Fibroblast of mammary gland (primary cell): Measurements from ENCODE around the gene PURB.
A peak's percentile ranks its signal among the peaks of the same experiment; 100 is the strongest.

ENCODE experiments used
- DNase-seq: peaks from one replicate; pipeline ENCODE4 v3.0.0-alpha.2; 2010; ENCODE audit warnings: low read depth
- H3K4me3 ChIP-seq: 2 replicates; pipeline ENCODE4 v1.5.1; 2011; ENCODE audit warnings: low read depth, mild to moderate bottlenecking, low read length, moderate library complexity; ENCODE audit not compliant: control insufficient read depth
- TF ChIP-seq, protein P1 (sequence below): conservative IDR thresholded peaks from 2 replicates; pipeline ENCODE4 v1.5.1; 2011; ENCODE audit warnings: low read depth, low read length, inconsistent platforms; ENCODE audit not compliant: control insufficient read depth, insufficient read depth

The PURB gene

GRCh38 chr7:44918029-44918428, 32.7 kb upstream of the PURB start:
- TF ChIP-seq, protein P1, sequence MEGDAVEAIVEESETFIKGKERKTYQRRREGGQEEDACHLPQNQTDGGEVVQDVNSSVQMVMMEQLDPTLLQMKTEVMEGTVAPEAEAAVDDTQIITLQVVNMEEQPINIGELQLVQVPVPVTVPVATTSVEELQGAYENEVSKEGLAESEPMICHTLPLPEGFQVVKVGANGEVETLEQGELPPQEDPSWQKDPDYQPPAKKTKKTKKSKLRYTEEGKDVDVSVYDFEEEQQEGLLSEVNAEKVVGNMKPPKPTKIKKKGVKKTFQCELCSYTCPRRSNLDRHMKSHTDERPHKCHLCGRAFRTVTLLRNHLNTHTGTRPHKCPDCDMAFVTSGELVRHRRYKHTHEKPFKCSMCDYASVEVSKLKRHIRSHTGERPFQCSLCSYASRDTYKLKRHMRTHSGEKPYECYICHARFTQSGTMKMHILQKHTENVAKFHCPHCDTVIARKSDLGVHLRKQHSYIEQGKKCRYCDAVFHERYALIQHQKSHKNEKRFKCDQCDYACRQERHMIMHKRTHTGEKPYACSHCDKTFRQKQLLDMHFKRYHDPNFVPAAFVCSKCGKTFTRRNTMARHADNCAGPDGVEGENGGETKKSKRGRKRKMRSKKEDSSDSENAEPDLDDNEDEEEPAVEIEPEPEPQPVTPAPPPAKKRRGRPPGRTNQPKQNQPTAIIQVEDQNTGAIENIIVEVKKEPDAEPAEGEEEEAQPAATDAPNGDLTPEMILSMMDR, result no peak

GRCh38 chr7:44917465-44917864, 32.1 kb upstream of the PURB start:
- no peak overlapping the region for H3K4me3 ChIP-seq
- no peak for DNase-seq
- TF ChIP-seq, protein P1, result no peak

More at GRCh38 chr7:44918029-44918428, 32.7 kb upstream of the PURB start:
- H3K4me3 ChIP-seq, result no peak overlapping the region
- DNase-seq, result no peak

GRCh38 chr7:44914992-44915607, 29.8 kb upstream of the PURB start:
- no peak overlapping the region for H3K4me3 ChIP-seq
- no peak for DNase-seq
- TF ChIP-seq, protein P1, result no peak

DNA sequence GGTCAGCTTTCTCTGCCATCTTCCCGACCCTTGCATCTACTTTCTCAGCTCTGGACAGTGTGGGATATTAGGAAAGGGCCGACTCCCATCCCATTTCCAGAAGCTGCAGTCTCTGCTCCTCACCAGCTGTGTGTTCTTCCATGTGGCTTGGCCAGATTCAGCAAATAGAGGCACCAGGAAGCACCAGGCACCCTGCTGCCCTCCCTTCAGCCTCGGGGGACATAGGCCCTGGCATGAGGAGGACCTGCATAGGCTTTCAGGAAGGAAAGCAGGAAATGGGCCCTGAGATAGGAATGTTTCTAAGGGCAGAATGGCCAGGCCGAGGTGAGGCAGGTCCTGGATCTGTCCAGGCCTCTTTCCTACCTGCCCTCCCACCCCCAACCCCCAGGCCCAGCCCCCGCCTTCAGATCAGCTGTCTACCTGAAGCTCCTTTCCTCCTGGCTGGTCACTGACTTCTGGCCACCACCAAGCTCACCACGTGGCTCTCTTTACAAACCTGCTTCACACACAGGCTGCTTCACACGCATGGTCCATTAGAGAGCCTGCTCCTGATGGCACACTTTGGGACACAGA, 27.5 kb upstream of the PURB start:
- no peak overlapping the region for H3K4me3 ChIP-seq
- peak; percentile 20 for DNase-seq

GRCh38 chr7:44911911-44912310, 26.6 kb upstream of the PURB start:
- TF ChIP-seq, protein P1, result no peak
- DNase-seq, result no peak
- H3K4me3 ChIP-seq, result no peak overlapping the region

More for the DNA sequence above, 27.5 kb upstream of the PURB start:
- TF ChIP-seq, protein P1, result no peak

GRCh38 chr7:44909596-44910389, 24.5 kb upstream of the PURB start:
- DNase-seq, result no peak
- TF ChIP-seq, protein P1, result no peak
- no peak overlapping the region for H3K4me3 ChIP-seq
